Kidney (tissue), 14 donors: ENCODE results near the gene SERPINH1. TPM values are rescaled to one million over a fixed set of nuclear protein-coding genes. Genes with fewer than 3 reads are reported as not detected.

Experiments
- DNase-seq, 5 donors: peaks; one replicate each; pipeline ENCODE4 v3.0.0-alpha.2; 2013 to 2020
- FAIRE-seq: peaks from 2 replicates; lab custom pipeline; 2012; peaks lifted over from hg19 to GRCh38; lab: Jason Lieb, UNC
- H3K27ac ChIP-seq, 2 donors: one replicate each; pipeline ENCODE4 v1.7.0; 2013; ENCODE audit warnings: low read depth in 2 of 2, low read length in 2 of 2, inconsistent platforms in 1 of 2
- H3K27me3 ChIP-seq: one replicate; pipeline ENCODE4 v1.7.1; 2013; ENCODE audit warnings: low read length, inconsistent platforms; ENCODE audit not compliant: control insufficient read depth, insufficient read depth
- H3K36me3 ChIP-seq, 3 donors: one replicate each; pipeline versions ENCODE4 v1.7.0 to v1.7.1; 2013; ENCODE audit warnings: low read length in 3 of 3, control low read depth in 1 of 3, inconsistent platforms in 1 of 3; ENCODE audit not compliant: insufficient read depth in 3 of 3, control insufficient read depth in 2 of 3
- H3K4me1 ChIP-seq, 3 donors: one replicate each; pipeline versions ENCODE4 v1.7.0 to v1.7.1; 2013; ENCODE audit warnings: low read length in 3 of 3, inconsistent platforms in 1 of 3, low read depth in 1 of 3; ENCODE audit not compliant: control insufficient read depth in 2 of 3, insufficient read depth in 2 of 3
- H3K4me3 ChIP-seq, 3 donors: one replicate each; pipeline versions ENCODE4 v1.7.0 to v1.8.1; 2013; ENCODE audit warnings: low read length in 3 of 3, control low read depth in 1 of 3, inconsistent platforms in 1 of 3
- H3K9ac ChIP-seq, 3 donors: one replicate each; pipeline versions ENCODE4 v1.7.0 to v1.7.1; 2013; ENCODE audit warnings: low read length in 3 of 3, control low read depth in 1 of 3, inconsistent platforms in 1 of 3
- H3K9me3 ChIP-seq, 3 donors: one replicate each; pipeline versions ENCODE4 v1.7.0 to v1.7.1; 2013; ENCODE audit warnings: low read length in 3 of 3, control low read depth in 1 of 3, inconsistent platforms in 1 of 3; ENCODE audit not compliant: control insufficient read depth in 2 of 3, insufficient read depth in 1 of 3
- intact Hi-C: fragments of 100-400 bp; cut with DNase I; formaldehyde crosslinking; loops from one replicate; pipeline ENCODE4 v1.11.1; 2022
- polyA plus RNA-seq: library from polyadenylated mRNA; stranded (reverse); fragments of 350-450 nt; fragmentation: Illumina TruSeq; extraction: RNeasy Lipid Tissue Mini Kit (QIAGEN cat#74804); gene quantifications from one replicate; pipeline ENCODE4 v1.2.3, GENCODE V29; 2014; ENCODE audit warnings: low read depth, low replicate concordance; ENCODE audit not compliant: insufficient read depth
- total RNA-seq: library from RNA; stranded (reverse); fragmentation: NEBNext Ultra II Directional; extraction: Animal tissue kit (Norgen Biotek cat#: 25700); gene quantifications from one replicate; pipeline ENCODE4 v1.2.1, GENCODE V29; 2021
- TF ChIP-seq, protein P1 (sequence below): IDR thresholded peaks from 3 replicates; pipeline ENCODE4 v1.5.1; 2012; ENCODE audit warnings: mild to moderate bottlenecking, moderate library complexity, borderline replicate concordance; ENCODE audit not compliant: insufficient read depth; ENCODE audit errors: extremely low read depth
- donor health status: control.
- donor health status: control.
- donor health status: control.
- donor health status: control.
- donor health status: control.
- donor health status: DM: yes; HTN: yes; CAD: no.
- donor health status: Normal renal cell carcinoma (clear cell type).

The SERPINH1 gene
- total and polyA plus RNA-seq, 2 donors from 2014 or later: 81.1 to 104 TPM

DNA sequence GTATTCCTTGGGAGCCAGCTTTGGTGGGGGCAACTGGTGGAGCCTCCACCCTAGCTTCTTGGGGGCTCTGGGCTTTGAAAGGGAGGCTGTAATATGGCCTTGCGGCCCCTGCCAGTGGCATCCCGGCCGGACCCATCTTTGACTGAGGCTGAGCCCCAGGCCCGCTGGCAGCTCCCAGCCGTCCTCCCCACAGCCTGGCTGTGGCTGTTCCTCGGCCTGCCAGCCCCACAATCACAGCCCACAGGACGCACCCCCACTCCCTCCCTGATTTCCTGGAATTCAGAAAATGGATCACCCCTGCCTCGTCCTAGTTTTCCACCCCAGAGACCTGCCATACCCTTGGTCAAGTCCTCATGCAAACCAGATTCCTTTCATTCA is 23.2 kb downstream of the SERPINH1 start:
- intact Hi-C loops: no loop called here
- no peaks in the 10 kb centered on the region for H3K9me3 ChIP-seq
- TF ChIP-seq, protein P1, sequence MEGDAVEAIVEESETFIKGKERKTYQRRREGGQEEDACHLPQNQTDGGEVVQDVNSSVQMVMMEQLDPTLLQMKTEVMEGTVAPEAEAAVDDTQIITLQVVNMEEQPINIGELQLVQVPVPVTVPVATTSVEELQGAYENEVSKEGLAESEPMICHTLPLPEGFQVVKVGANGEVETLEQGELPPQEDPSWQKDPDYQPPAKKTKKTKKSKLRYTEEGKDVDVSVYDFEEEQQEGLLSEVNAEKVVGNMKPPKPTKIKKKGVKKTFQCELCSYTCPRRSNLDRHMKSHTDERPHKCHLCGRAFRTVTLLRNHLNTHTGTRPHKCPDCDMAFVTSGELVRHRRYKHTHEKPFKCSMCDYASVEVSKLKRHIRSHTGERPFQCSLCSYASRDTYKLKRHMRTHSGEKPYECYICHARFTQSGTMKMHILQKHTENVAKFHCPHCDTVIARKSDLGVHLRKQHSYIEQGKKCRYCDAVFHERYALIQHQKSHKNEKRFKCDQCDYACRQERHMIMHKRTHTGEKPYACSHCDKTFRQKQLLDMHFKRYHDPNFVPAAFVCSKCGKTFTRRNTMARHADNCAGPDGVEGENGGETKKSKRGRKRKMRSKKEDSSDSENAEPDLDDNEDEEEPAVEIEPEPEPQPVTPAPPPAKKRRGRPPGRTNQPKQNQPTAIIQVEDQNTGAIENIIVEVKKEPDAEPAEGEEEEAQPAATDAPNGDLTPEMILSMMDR: no peak
- H3K27me3 ChIP-seq: no peaks in the 10 kb centered on the region
- no peak overlapping the region for H3K27ac ChIP-seq
- no peak overlapping the region for H3K4me3 ChIP-seq
- DNase-seq (no peak), FAIRE-seq (no peak)
- peaks cover 0 to 8% (median 4%) of the 10 kb centered on the region in 3 donors for H3K4me1 ChIP-seq
- H3K36me3 ChIP-seq: no peaks in the 10 kb centered on the region
- H3K9ac ChIP-seq: no peak overlapping the region

DNA sequence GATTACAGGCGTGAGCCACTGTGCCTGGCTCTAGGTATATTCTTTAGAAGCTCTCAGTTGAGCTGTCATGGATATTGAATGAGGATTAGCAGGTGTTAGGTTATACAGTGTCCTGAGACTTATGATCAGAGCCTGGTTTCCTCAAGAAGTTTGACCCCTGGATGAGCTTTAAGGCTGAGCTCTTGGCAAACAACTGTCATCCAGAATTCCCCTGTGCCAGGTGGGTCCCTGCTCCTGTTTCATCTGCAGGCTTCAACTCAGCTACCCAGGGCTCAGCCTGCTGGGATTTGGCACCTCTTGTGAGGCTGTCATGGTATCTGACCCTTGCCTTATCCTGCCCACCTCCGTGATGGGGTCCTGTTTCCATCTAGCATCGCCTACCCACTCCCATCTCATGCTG is 24.3 kb downstream of the SERPINH1 start:
- Histone ChIP-seq H3K4me1 (peaks cover 0 to 8% (median 4%) of the 10 kb centered on the region in 3 donors), H3K27me3 (no peaks in the 10 kb centered on the region), H3K36me3 (no peaks in the 10 kb centered on the region), H3K9ac (no peak overlapping the region), H3K27ac (no peak overlapping the region), H3K9me3 (no peaks in the 10 kb centered on the region), H3K4me3 (no peak overlapping the region)
- DNase-seq: no peak
- no peak for FAIRE-seq
- TF ChIP-seq, protein P1: no peak
- intact Hi-C loops: no loop called here

DNA sequence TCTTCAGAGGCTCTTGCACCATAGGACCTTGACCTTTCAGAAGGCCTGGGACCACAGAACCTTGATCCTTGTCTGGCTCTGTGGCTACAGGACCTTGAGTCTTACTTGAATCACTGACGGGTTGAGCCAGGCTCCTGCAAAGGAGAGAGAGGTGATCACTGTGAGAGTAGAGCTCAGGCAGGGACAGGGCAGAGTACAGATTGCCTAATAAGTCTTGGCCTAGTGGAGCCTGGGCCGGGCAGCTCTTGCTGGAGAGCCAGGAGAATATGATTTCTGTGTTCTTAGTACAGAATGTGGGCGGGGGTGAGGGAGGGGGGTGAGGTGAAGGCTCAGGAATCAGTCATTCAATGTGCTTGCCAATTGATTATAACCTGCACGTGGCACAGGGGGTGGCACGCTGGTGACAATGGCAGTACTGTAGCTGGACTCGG is 26.0 kb downstream of the SERPINH1 start:
- H3K9me3 ChIP-seq: no peaks in the 10 kb centered on the region
- H3K36me3 ChIP-seq: no peaks in the 10 kb centered on the region
- H3K4me1 ChIP-seq: peaks cover 0 to 2% (median 0%) of the 10 kb centered on the region in 3 donors
- H3K4me3 ChIP-seq: no peak overlapping the region
- no peak overlapping the region for H3K9ac ChIP-seq
- intact Hi-C loops: no loop called here
- TF ChIP-seq, protein P1: no peak
- no peak for DNase-seq
- FAIRE-seq: no peak
- H3K27me3 ChIP-seq: no peaks in the 10 kb centered on the region
- H3K27ac ChIP-seq: no peak overlapping the region

DNA sequence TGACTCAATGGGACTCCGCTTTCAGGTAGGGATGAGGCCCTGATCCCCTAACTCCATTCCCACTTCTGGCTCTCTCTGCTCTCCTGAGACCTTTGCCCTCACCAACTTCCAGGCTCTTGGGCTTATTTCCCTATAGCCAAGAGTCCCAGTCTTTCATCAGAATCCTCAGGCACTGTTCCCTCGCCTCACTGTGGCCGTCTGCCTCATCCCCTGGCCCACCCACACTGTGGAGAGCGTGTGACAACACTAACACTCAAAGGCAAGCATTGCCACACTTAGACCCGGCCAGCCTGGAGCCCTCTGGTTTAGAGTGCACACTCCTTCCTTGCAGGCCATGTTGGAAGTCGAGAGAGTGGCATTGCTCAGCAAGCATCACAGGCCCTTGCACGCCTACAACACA is 27.0 kb downstream of the SERPINH1 start:
- Histone ChIP-seq H3K36me3 (no peaks in the 10 kb centered on the region), H3K27ac (no peak overlapping the region), H3K4me1 (peaks cover 0 to 2% (median 0%) of the 10 kb centered on the region in 3 donors), H3K27me3 (no peaks in the 10 kb centered on the region), H3K9me3 (no peaks in the 10 kb centered on the region), H3K9ac (no peak overlapping the region), H3K4me3 (no peak overlapping the region)
- intact Hi-C loops: no loop called here
- TF ChIP-seq, protein P1: no peak
- FAIRE-seq (no peak), DNase-seq (no peak)
